A673 (cell line): Measurements from ENCODE around the gene IL12RB1.

Experiments
- CTCF ChIP-seq: fragments of 300-800, 200-600 bp; sonication (generic); conservative IDR thresholded peaks from 2 replicates; pipeline ENCODE4 v1.5.1; 2017; ENCODE audit warnings: low read depth, mild to moderate bottlenecking, antibody characterized with exemption, low read length, moderate library complexity, mixed read lengths
- EZH2 ChIP-seq: fragments of 200-600 bp; sonication (generic); IDR thresholded peaks from 2 replicates; pipeline ENCODE4 v1.6.1; 2017; ENCODE audit warnings: borderline replicate concordance, low read depth, mild to moderate bottlenecking, mixed read lengths, antibody characterized with exemption, low read length; ENCODE audit not compliant: poor library complexity, severe bottlenecking

- TF ChIP-seq CTCF (peak; percentile 95), EZH2 (no peak)
Measured at GRCh38 chr19:18058208-18059009, 28.3 kb downstream of the IL12RB1 start.
